ENCODE data around the gene PKP1.

DNA sequence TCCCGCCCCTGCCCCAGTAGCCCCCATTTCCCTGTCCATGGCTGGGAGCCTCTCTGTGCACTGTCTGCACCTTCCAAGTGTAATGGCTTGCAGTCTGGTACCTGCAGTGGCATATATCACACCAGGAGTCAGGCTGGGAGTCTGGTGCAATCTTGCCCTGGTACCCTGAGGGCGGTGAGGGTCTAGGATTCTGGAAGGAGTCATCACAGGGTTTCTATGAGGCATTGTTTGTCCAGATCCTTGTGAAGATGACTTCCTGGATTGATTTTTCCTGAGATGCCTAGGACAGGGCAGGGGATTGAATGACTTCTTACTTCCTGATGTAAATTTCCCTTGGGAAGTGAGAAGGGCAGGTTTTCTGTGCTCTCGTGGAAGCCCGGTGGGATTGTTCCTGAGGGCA lies 5.9 kb upstream of the PKP1 start:
- TF ChIP-seq GATA3 (IDR thresholded peaks at IDR 0.05; ENCODE audit: low read depth, low read length) (no peak), GATA2 (IDR thresholded peaks at IDR 0.05; ENCODE audit: low read depth, low read length) (no peak)
